ENCODE data around the gene OR6C6.
"Not testable (repeated sequence)": the region's sequence is repeated elsewhere in the genome, so short reads cannot be mapped to it uniquely, and the experiment has no call there.

OR6C6 gene

GRCh38 chr12:55296469-55296868 lies at the start of gene OR6C6:
Gene OR6C6, minus strand, starts transcription at chr12:55296569. Its CDS starts 1,337 bp downstream, at chr12:55295232.
- FAIRE-seq, result no peak

- no peak for FAIRE-seq
Measured at GRCh38 chr12:55336002-55336401, 39.6 kb upstream of the OR6C6 start.

- no peak for FAIRE-seq
Measured at GRCh38 chr12:55330446-55330845, 34.1 kb upstream of the OR6C6 start, which contains the start of gene OR6C3. Gene OR6C3, plus strand, starts transcription at chr12:55330746. Its CDS starts 955 bp downstream, at chr12:55331701.

- FAIRE-seq, result not testable (repeated sequence)
Measured at GRCh38 chr12:55325801-55326200, 29.4 kb upstream of the OR6C6 start.

GRCh38 chr12:55320201-55320600 lies 23.8 kb upstream of the OR6C6 start:
- no peak for FAIRE-seq

GRCh38 chr12:55314043-55314442 lies 17.7 kb upstream of the OR6C6 start, which contains the start of gene OR6C1:
Gene OR6C1, plus strand, starts transcription at chr12:55314343. Its CDS starts 6,257 bp downstream, at chr12:55320600.
- no peak for FAIRE-seq

GRCh38 chr12:55289999-55290398 lies 6.4 kb downstream of the OR6C6 start:
- FAIRE-seq, result no peak

GRCh38 chr12:55280991-55281390 lies 15.4 kb downstream of the OR6C6 start:
- no peak for FAIRE-seq

GRCh38 chr12:55258303-55258702 lies 38.1 kb downstream of the OR6C6 start:
- FAIRE-seq, result no peak

GRCh38 chr12:55256831-55257230 lies 39.5 kb downstream of the OR6C6 start:
- no peak for FAIRE-seq

GRCh38 chr12:55253281-55253680 lies 43.1 kb downstream of the OR6C6 start:
- no peak for FAIRE-seq

- FAIRE-seq, result no peak
Measured at GRCh38 chr12:55250944-55251343, 45.4 kb downstream of the OR6C6 start.

- no peak for FAIRE-seq
Measured at GRCh38 chr12:55246159-55246558, 50.2 kb downstream of the OR6C6 start.

- FAIRE-seq, result no peak
Measured at GRCh38 chr12:55244309-55244708, 52.1 kb downstream of the OR6C6 start, which contains the start of gene OR6C74. Gene OR6C74, plus strand, starts transcription at chr12:55244609. Its CDS starts 2,679 bp downstream, at chr12:55247288.

Data from A204.1 (cell line).